Activated CD4-positive, alpha-beta T cell treated with anti-CD3 and anti-CD28 coated beads for 36 hours (primary cell): Measurements from ENCODE around the gene HIVEP2. TPM values are rescaled to one million over a fixed set of nuclear protein-coding genes. Genes with fewer than 3 reads are reported as not detected.
A peak's percentile ranks its signal among the peaks of the same experiment; 100 is the strongest.

Experiments
- ATAC-seq: fragments of 200-7000 bp; cut with Tn5 transposase; one replicate; pipeline ENCODE4 v1.10.0; 2021; ENCODE audit warnings: mild to moderate bottlenecking, moderate library complexity
- CTCF ChIA-PET: fragments of 350-600 bp; sonication (Branson Sonifier 250); formaldehyde crosslinking; loops from one replicate; lab custom pipeline; 2021; ENCODE audit warnings: antibody characterized with exemption; lab: Charles Lee
- POLR2A ChIA-PET: fragments of 350-600 bp; sonication (Branson Sonifier 250); formaldehyde crosslinking; loops from one replicate; lab custom pipeline; 2021; ENCODE audit warnings: antibody characterized with exemption, inconsistent platforms; lab: Charles Lee
- DNase-seq: peaks from one replicate; pipeline ENCODE4 v3.0.0-alpha.2; 2020
- H3K27ac Mint-ChIP-seq: one replicate; pipeline ENCODE4 v1.8.0; 2021; ENCODE audit warnings: mixed read lengths
- H3K27me3 Mint-ChIP-seq: one replicate; pipeline ENCODE4 v1.8.0; 2021; ENCODE audit warnings: mixed read lengths
- H3K36me3 Mint-ChIP-seq: one replicate; pipeline ENCODE4 v1.8.0; 2021; ENCODE audit warnings: low read depth, mixed read lengths
- H3K4me1 Mint-ChIP-seq: one replicate; pipeline ENCODE4 v1.8.0; 2021; ENCODE audit warnings: mixed read lengths
- H3K4me3 Mint-ChIP-seq: one replicate; pipeline ENCODE4 v1.8.0; 2021; ENCODE audit warnings: mild to moderate bottlenecking, moderate library complexity, mixed read lengths
- H3K9me3 Mint-ChIP-seq: one replicate; pipeline ENCODE4 v1.8.0; 2021; ENCODE audit warnings: low read depth, mixed read lengths
- intact Hi-C, 2 experiments: fragments of 100-400 bp; cut with DNase I in 1 of 2; cut with micrococcal nuclease in 1 of 2; formaldehyde crosslinking; loops; one replicate each; pipeline versions ENCODE4 v1.14.2 to v1.15.1; 2022 to 2024; cut with DNase I, micrococcal nuclease
- total RNA-seq, 2 experiments: library from RNA; stranded (reverse); gene quantifications; one replicate each; pipeline ENCODE4 v1.2.3, GENCODE V29; 2021

HIVEP2 gene
- total RNA-seq, 2 experiments from 2014 or later, result 30.7 to 33.6 TPM

GRCh38 chr6:142771162-142771561, 173.8 kb downstream of the HIVEP2 start:
- ChIA-PET CTCF (interaction anchor here (0.6 kb wide), 1 partner anchor 256 kb away, joined by 3 read pairs; no protein-coding TSS in a partner anchor), POLR2A (no interaction called here)
- intact Hi-C loops, result loop anchor here in 1 of 2 experiments (5.0 kb wide), 1 partner anchor 51 kb away; no protein-coding TSS in a partner anchor

GRCh38 chr6:142765306-142765705, 179.7 kb downstream of the HIVEP2 start:
- ATAC-seq (no peak), DNase-seq (no peak)
- Mint-ChIP-seq H3K9me3 (no peaks in the 10 kb centered on the region), H3K4me3 (no peak overlapping the region), H3K36me3 (peaks cover 69% of the 10 kb centered on the region), H3K27ac (no peak overlapping the region), H3K27me3 (no peaks in the 10 kb centered on the region), H3K4me1 (peaks cover 49% of the 10 kb centered on the region)
- ChIA-PET POLR2A (no interaction called here), CTCF (interaction anchor here (1.2 to 2.5 kb wide), 5 partner anchors 9 to 73 kb away, joined by 4 to 7 read pairs (median 5); no protein-coding TSS in a partner anchor)
- intact Hi-C loops, result no loop called here

More at GRCh38 chr6:142771162-142771561, 173.8 kb downstream of the HIVEP2 start:
- Mint-ChIP-seq H3K4me1 (peaks cover 62% of the 10 kb centered on the region), H3K27ac (no peak overlapping the region), H3K36me3 (peaks cover 75% of the 10 kb centered on the region), H3K4me3 (no peak overlapping the region), H3K9me3 (no peaks in the 10 kb centered on the region), H3K27me3 (no peaks in the 10 kb centered on the region)
- ATAC-seq (no peak), DNase-seq (no peak)

GRCh38 chr6:142764311-142764710, 180.7 kb downstream of the HIVEP2 start:
- no peak overlapping the region for H3K27ac Mint-ChIP-seq
- peaks cover 69% of the 10 kb centered on the region for H3K36me3 Mint-ChIP-seq
- intact Hi-C loops, result no loop called here
- H3K4me3 Mint-ChIP-seq, result no peak overlapping the region
- DNase-seq (no peak), ATAC-seq (no peak)
- no peaks in the 10 kb centered on the region for H3K9me3 Mint-ChIP-seq
- ChIA-PET CTCF (interaction anchor here (0.7 to 2.1 kb wide), 5 partner anchors 10 to 72 kb away, joined by 3 to 6 read pairs (median 4); no protein-coding TSS in a partner anchor), POLR2A (no interaction called here)
- no peaks in the 10 kb centered on the region for H3K27me3 Mint-ChIP-seq
- peaks cover 43% of the 10 kb centered on the region for H3K4me1 Mint-ChIP-seq

DNA sequence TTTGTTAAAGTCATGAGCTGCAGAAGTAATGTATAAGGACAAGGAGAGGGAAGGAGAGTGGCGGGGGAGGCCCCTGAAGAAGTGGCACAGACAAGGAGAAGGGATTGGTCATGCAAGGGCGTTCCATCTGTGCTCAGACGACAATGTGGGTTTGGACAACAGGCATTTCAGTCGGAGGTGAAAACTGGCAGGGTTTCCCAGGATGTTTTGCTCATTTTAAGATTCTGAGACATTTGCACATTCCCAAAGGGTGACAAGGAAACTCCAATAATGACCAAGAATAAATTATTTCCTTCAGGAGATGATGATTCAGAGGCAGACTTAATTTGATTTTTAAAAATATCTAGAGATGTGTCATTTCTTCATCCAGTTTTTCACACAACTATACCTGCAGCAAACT, 181.8 kb downstream of the HIVEP2 start:
- Mint-ChIP-seq H3K4me3 (no peak overlapping the region), H3K4me1 (peaks cover 40% of the 10 kb centered on the region), H3K9me3 (no peaks in the 10 kb centered on the region), H3K36me3 (peaks cover 74% of the 10 kb centered on the region), H3K27me3 (no peaks in the 10 kb centered on the region), H3K27ac (peak overlapping the region; percentile 43)
- DNase-seq, result no peak
- intact Hi-C loops, result no loop called here
- CTCF ChIA-PET, result interaction anchor here (1.0 kb wide), 1 partner anchor 71 kb away, joined by 3 read pairs; no protein-coding TSS in a partner anchor
- POLR2A ChIA-PET, result no interaction called here
- no peak for ATAC-seq

- ChIA-PET CTCF (interaction anchor here (1.2 kb wide), 1 partner anchor 11 kb away, joined by 3 read pairs; no protein-coding TSS in a partner anchor), POLR2A (no interaction called here)
- Mint-ChIP-seq H3K27ac (peak overlapping the region; percentile 76), H3K36me3 (peaks cover 75% of the 10 kb centered on the region), H3K9me3 (no peaks in the 10 kb centered on the region), H3K27me3 (no peaks in the 10 kb centered on the region), H3K4me3 (no peak overlapping the region), H3K4me1 (peaks cover 36% of the 10 kb centered on the region)
- ATAC-seq (peak; percentile 33), DNase-seq (no peak)
- intact Hi-C loops, result no loop called here
Observed at GRCh38 chr6:142761756-142762155, 183.2 kb downstream of the HIVEP2 start.

- no peak for DNase-seq
- Mint-ChIP-seq H3K9me3 (no peaks in the 10 kb centered on the region), H3K27me3 (no peaks in the 10 kb centered on the region), H3K4me1 (peaks cover 51% of the 10 kb centered on the region), H3K27ac (peak overlapping the region; percentile 27), H3K4me3 (no peak overlapping the region), H3K36me3 (peaks cover 84% of the 10 kb centered on the region)
- ChIA-PET POLR2A (no interaction called here), CTCF (no interaction called here)
- ATAC-seq, result no peak
- intact Hi-C loops, result no loop called here
Observed at GRCh38 chr6:142760152-142760551, 184.8 kb downstream of the HIVEP2 start.

- no peak overlapping the region for H3K4me3 Mint-ChIP-seq
- H3K36me3 Mint-ChIP-seq, result peaks cover 79% of the 10 kb centered on the region
- H3K27me3 Mint-ChIP-seq, result no peaks in the 10 kb centered on the region
- ATAC-seq (no peak), DNase-seq (no peak)
- H3K9me3 Mint-ChIP-seq, result no peaks in the 10 kb centered on the region
- intact Hi-C loops, result no loop called here
- peaks cover 49% of the 10 kb centered on the region for H3K4me1 Mint-ChIP-seq
- ChIA-PET POLR2A (interaction anchor here (0.6 kb wide), 1 partner anchor 763 kb away, joined by 3 read pairs; no protein-coding TSS in a partner anchor), CTCF (no interaction called here)
- H3K27ac Mint-ChIP-seq, result peak overlapping the region; percentile 20
Observed at GRCh38 chr6:142758629-142759025, 186.3 kb downstream of the HIVEP2 start.

- intact Hi-C loops, result no loop called here
- H3K4me3 Mint-ChIP-seq, result no peak overlapping the region
- no peaks in the 10 kb centered on the region for H3K9me3 Mint-ChIP-seq
- POLR2A ChIA-PET, result interaction anchor here (0.6 kb wide), 1 partner anchor 764 kb away, joined by 3 read pairs; no protein-coding TSS in a partner anchor
- DNase-seq, result no peak
- H3K27me3 Mint-ChIP-seq, result no peaks in the 10 kb centered on the region
- CTCF ChIA-PET, result interaction anchor here (0.7 to 1.1 kb wide), 3 partner anchors 9 to 60 kb away, joined by 3 read pairs; no protein-coding TSS in a partner anchor
- peaks cover 79% of the 10 kb centered on the region for H3K36me3 Mint-ChIP-seq
- peaks cover 43% of the 10 kb centered on the region for H3K4me1 Mint-ChIP-seq
- H3K27ac Mint-ChIP-seq, result peak overlapping the region; percentile 67
- no peak for ATAC-seq
Observed at GRCh38 chr6:142757852-142758628, 186.9 kb downstream of the HIVEP2 start.

DNA sequence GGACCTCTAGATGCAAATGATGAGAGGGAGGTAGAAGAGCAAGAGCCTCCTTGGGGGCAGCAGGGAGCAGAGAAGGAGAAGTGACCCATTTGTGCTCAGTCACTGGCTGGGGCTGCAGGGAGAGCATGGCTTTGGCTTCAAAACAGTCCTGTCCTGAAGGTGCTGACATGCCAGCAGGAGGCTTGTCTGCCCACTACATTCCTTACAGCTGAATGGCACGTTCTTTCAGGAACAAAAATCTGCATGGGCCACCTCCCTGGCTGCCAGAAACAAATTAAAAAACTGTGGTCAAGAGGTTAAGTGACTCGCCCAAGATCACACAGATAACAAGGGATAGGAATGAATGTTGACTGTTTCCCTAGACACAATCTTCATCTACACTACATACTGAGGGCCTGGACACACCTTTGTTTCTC, 188.8 kb downstream of the HIVEP2 start:
- POLR2A ChIA-PET, result no interaction called here
- Mint-ChIP-seq H3K4me1 (peaks cover 29% of the 10 kb centered on the region), H3K4me3 (no peak overlapping the region), H3K36me3 (peaks cover 64% of the 10 kb centered on the region), H3K27me3 (no peaks in the 10 kb centered on the region), H3K9me3 (no peaks in the 10 kb centered on the region), H3K27ac (peak overlapping the region; percentile 66)
- DNase-seq, result no peak
- peak; percentile 68 for ATAC-seq
- CTCF ChIA-PET, result interaction anchor here (0.6 kb wide), 1 partner anchor 30 kb away, joined by 3 read pairs; no protein-coding TSS in a partner anchor
- intact Hi-C loops, result no loop called here

- POLR2A ChIA-PET, result no interaction called here
- CTCF ChIA-PET, result interaction anchor here (1.1 kb wide), 1 partner anchor 26 kb away, joined by 4 read pairs; no protein-coding TSS in a partner anchor
- no peak for DNase-seq
- Mint-ChIP-seq H3K9me3 (no peaks in the 10 kb centered on the region), H3K4me3 (no peak overlapping the region), H3K27ac (peak overlapping the region; percentile 40), H3K27me3 (no peaks in the 10 kb centered on the region), H3K36me3 (peaks cover 42% of the 10 kb centered on the region), H3K4me1 (peaks cover 36% of the 10 kb centered on the region)
- intact Hi-C loops, result no loop called here
- no peak for ATAC-seq
Observed at GRCh38 chr6:142753196-142753595, 191.8 kb downstream of the HIVEP2 start.

DNA sequence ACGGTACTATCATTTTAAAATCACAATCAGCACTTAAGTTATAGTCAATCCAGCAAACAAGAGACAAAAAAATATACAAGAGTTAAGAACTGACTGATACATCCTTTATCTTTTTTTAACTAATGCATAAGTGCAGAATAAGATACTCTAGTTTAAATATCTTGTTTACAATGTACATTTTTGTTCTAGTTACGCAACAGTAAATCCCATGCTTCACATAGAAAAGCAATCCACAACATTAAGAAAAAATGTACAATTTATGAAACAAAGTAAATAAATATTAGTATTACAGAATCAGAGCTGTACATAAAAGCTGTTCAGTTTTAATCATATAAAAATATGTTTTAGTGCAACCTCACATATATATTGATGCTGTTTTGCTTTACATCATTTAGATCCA, 192.6 kb downstream of the HIVEP2 start:
- H3K4me1 Mint-ChIP-seq, result peaks cover 31% of the 10 kb centered on the region
- H3K27ac Mint-ChIP-seq, result no peak overlapping the region
- H3K36me3 Mint-ChIP-seq, result peaks cover 34% of the 10 kb centered on the region
- ChIA-PET CTCF (interaction anchor here (1.1 kb wide), 1 partner anchor 27 kb away, joined by 4 read pairs; no protein-coding TSS in a partner anchor), POLR2A (interaction anchor here (0.6 kb wide), 1 partner anchor 136 kb away, joined by 3 read pairs; no protein-coding TSS in a partner anchor)
- no peak for ATAC-seq
- no peak for DNase-seq
- no peaks in the 10 kb centered on the region for H3K9me3 Mint-ChIP-seq
- intact Hi-C loops, result no loop called here
- no peak overlapping the region for H3K4me3 Mint-ChIP-seq
- H3K27me3 Mint-ChIP-seq, result no peaks in the 10 kb centered on the region
